CD4-positive, CD25-positive, alpha-beta regulatory T cell (primary cell): ENCODE data around the gene DNAI1. TPM values are rescaled to one million over a fixed set of nuclear protein-coding genes. Genes with fewer than 3 reads are reported as not detected.

Source experiments
- ATAC-seq, 2 donors: fragments of 150-1000 bp; cut with Tn5 transposase; one replicate each; pipeline ENCODE4 v1.10.0; 2021; ENCODE audit warnings: low read depth in 2 of 2, moderate number of reproducible peaks in 2 of 2, moderate library complexity in 1 of 2
- DNase-seq, 3 donors: peaks; one replicate each; pipeline versions ENCODE4 v3.0.0 to v3.0.0-alpha.2; 2012 to 2022; ENCODE audit warnings: mixed read lengths in 1 of 3
- H3K27ac ChIP-seq: one replicate; pipeline ENCODE4 v1.7.0; 2013; ENCODE audit warnings: mild to moderate bottlenecking, low read length; ENCODE audit not compliant: insufficient read depth, poor library complexity, severe bottlenecking
- H3K27me3 ChIP-seq: one replicate; pipeline ENCODE4 v1.7.0; 2013; ENCODE audit warnings: low read length; ENCODE audit not compliant: control insufficient read depth, insufficient read depth
- H3K36me3 ChIP-seq: one replicate; pipeline ENCODE4 v1.7.0; 2013; ENCODE audit warnings: mild to moderate bottlenecking, low read length, moderate library complexity; ENCODE audit not compliant: control insufficient read depth, insufficient read depth
- H3K4me1 ChIP-seq: 2 replicates; pipeline ENCODE4 v1.7.0; 2013; ENCODE audit warnings: mild to moderate bottlenecking, low read length; ENCODE audit not compliant: insufficient read depth, control insufficient read depth, poor library complexity, severe bottlenecking
- H3K4me3 ChIP-seq: one replicate; pipeline ENCODE4 v1.7.0; 2013; ENCODE audit warnings: low read depth, mild to moderate bottlenecking, low read length, moderate library complexity
- H3K9me3 ChIP-seq, 2 experiments: 1 replicate in 1 of 2; 2 replicates in 1 of 2; pipeline ENCODE4 v1.7.0; 2013; ENCODE audit warnings: low read length in 2 of 2, mild to moderate bottlenecking in 1 of 2, moderate library complexity in 1 of 2; ENCODE audit not compliant: control insufficient read depth in 2 of 2
- H3K27ac Mint-ChIP-seq, 3 donors: one replicate each; pipeline ENCODE4 v1.8.0; 2020 to 2022; ENCODE audit warnings: mild to moderate bottlenecking in 3 of 3, mixed read lengths in 3 of 3, moderate library complexity in 2 of 3
- H3K27me3 Mint-ChIP-seq: one replicate; pipeline ENCODE4 v1.8.0; 2022; ENCODE audit warnings: mild to moderate bottlenecking, mixed read lengths
- H3K36me3 Mint-ChIP-seq: one replicate; pipeline ENCODE4 v1.8.0; 2020; ENCODE audit warnings: mixed read lengths
- H3K4me1 Mint-ChIP-seq, 4 donors: one replicate each; pipeline ENCODE4 v1.8.0; 2020 to 2022; ENCODE audit warnings: mixed read lengths in 4 of 4, mild to moderate bottlenecking in 1 of 4
- H3K4me3 Mint-ChIP-seq, 4 donors: one replicate each; pipeline ENCODE4 v1.8.0; 2020 to 2022; ENCODE audit warnings: mild to moderate bottlenecking in 4 of 4, mixed read lengths in 4 of 4, moderate library complexity in 3 of 4
- H3K9me3 Mint-ChIP-seq, 7 donors: one replicate each; pipeline ENCODE4 v1.8.0; 2020 to 2022; ENCODE audit warnings: mixed read lengths in 7 of 7, mild to moderate bottlenecking in 3 of 7, moderate library complexity in 2 of 7
- polyA plus RNA-seq, 4 donors: library from polyadenylated mRNA; unstranded; fragments of 300-500 nt; fragmentation: Illumina TruSeq; gene quantifications; one replicate each; pipeline ENCODE4 v1.2.3, GENCODE V29; 2021
- total RNA-seq: library from RNA; stranded (reverse); gene quantifications from one replicate; pipeline ENCODE4 v1.2.3, GENCODE V29; 2022

The DNAI1 gene
- total and polyA plus RNA-seq, 5 donors from 2014 or later, result not detected

GRCh38 chr9:34540827-34541226 lies 82.2 kb downstream of the DNAI1 start:
- no peak for ATAC-seq
- Histone ChIP-seq H3K9me3 (no peaks in the 10 kb centered on the region), H3K4me1 (no peaks in the 10 kb centered on the region), H3K27ac (no peak overlapping the region), H3K27me3 (no peaks in the 10 kb centered on the region), H3K36me3 (no peaks in the 10 kb centered on the region), H3K4me3 (no peak overlapping the region)
- no peak overlapping the region for H3K27ac Mint-ChIP-seq
- no peak overlapping the region for H3K4me3 Mint-ChIP-seq
- H3K9me3 Mint-ChIP-seq, result no peaks in the 10 kb centered on the region
- DNase-seq, result no peak
- H3K27me3 Mint-ChIP-seq, result peaks cover 15% of the 10 kb centered on the region
- no peaks in the 10 kb centered on the region for H3K36me3 Mint-ChIP-seq
- no peaks in the 10 kb centered on the region for H3K4me1 Mint-ChIP-seq

- DNase-seq, result no peak
- H3K9me3 Mint-ChIP-seq, result no peaks in the 10 kb centered on the region
These were observed 82.9 kb downstream of the DNAI1 start for GRCh38 chr9:34541540-34541939.

GRCh38 chr9:34544035-34544434 lies 85.4 kb downstream of the DNAI1 start:
- Histone ChIP-seq H3K4me1 (no peaks in the 10 kb centered on the region), H3K27ac (no peak overlapping the region), H3K27me3 (no peaks in the 10 kb centered on the region), H3K9me3 (no peaks in the 10 kb centered on the region), H3K4me3 (no peak overlapping the region), H3K36me3 (no peaks in the 10 kb centered on the region)
- ATAC-seq (no peak), DNase-seq (no peak)
- Mint-ChIP-seq H3K4me3 (no peak overlapping the region), H3K4me1 (peaks cover 0 to 2% (median 0%) of the 10 kb centered on the region in 4 donors), H3K27me3 (peaks cover 22% of the 10 kb centered on the region), H3K27ac (no peak overlapping the region), H3K36me3 (no peaks in the 10 kb centered on the region), H3K9me3 (no peaks in the 10 kb centered on the region)

More at GRCh38 chr9:34541540-34541939, 82.9 kb downstream of the DNAI1 start:
- ATAC-seq, result no peak
- no peaks in the 10 kb centered on the region for H3K4me1 Mint-ChIP-seq
- H3K4me3 Mint-ChIP-seq, result no peak overlapping the region
- H3K27me3 Mint-ChIP-seq, result peaks cover 12% of the 10 kb centered on the region
- H3K27ac Mint-ChIP-seq, result no peak overlapping the region
- Histone ChIP-seq H3K9me3 (no peaks in the 10 kb centered on the region), H3K27me3 (no peaks in the 10 kb centered on the region), H3K27ac (no peak overlapping the region), H3K4me1 (no peaks in the 10 kb centered on the region), H3K4me3 (no peak overlapping the region), H3K36me3 (no peaks in the 10 kb centered on the region)
- no peaks in the 10 kb centered on the region for H3K36me3 Mint-ChIP-seq

- H3K4me1 ChIP-seq, result no peaks in the 10 kb centered on the region
- H3K4me1 Mint-ChIP-seq, result peaks cover 0 to 2% (median 0%) of the 10 kb centered on the region in 4 donors
- no peaks in the 10 kb centered on the region for H3K9me3 Mint-ChIP-seq
- ATAC-seq (no peak), DNase-seq (no peak)
- no peaks in the 10 kb centered on the region for H3K36me3 Mint-ChIP-seq
- no peaks in the 10 kb centered on the region for H3K27me3 ChIP-seq
- H3K27me3 Mint-ChIP-seq, result peaks cover 15% of the 10 kb centered on the region
- H3K9me3 ChIP-seq, result no peaks in the 10 kb centered on the region
- H3K4me3 ChIP-seq, result no peak overlapping the region
- no peaks in the 10 kb centered on the region for H3K36me3 ChIP-seq
- no peak overlapping the region for H3K27ac ChIP-seq
- no peak overlapping the region for H3K4me3 Mint-ChIP-seq
- H3K27ac Mint-ChIP-seq, result no peak overlapping the region
These were observed 86.9 kb downstream of the DNAI1 start for GRCh38 chr9:34545497-34545896.

- Histone ChIP-seq H3K27me3 (no peaks in the 10 kb centered on the region), H3K4me1 (no peaks in the 10 kb centered on the region), H3K36me3 (no peaks in the 10 kb centered on the region), H3K27ac (no peak overlapping the region), H3K9me3 (no peaks in the 10 kb centered on the region), H3K4me3 (no peak overlapping the region)
- H3K27ac Mint-ChIP-seq, result no peak overlapping the region
- no peak for DNase-seq
- peaks cover 18% of the 10 kb centered on the region for H3K27me3 Mint-ChIP-seq
- H3K9me3 Mint-ChIP-seq, result no peaks in the 10 kb centered on the region
- no peak overlapping the region for H3K4me3 Mint-ChIP-seq
- ATAC-seq, result no peak
- peaks cover 0 to 2% (median 0%) of the 10 kb centered on the region in 4 donors for H3K4me1 Mint-ChIP-seq
- no peaks in the 10 kb centered on the region for H3K36me3 Mint-ChIP-seq
These were observed 87.7 kb downstream of the DNAI1 start for GRCh38 chr9:34546102-34546833.

GRCh38 chr9:34546834-34547827 lies 88.5 kb downstream of the DNAI1 start:
- Histone ChIP-seq H3K4me1 (no peaks in the 10 kb centered on the region), H3K36me3 (no peaks in the 10 kb centered on the region), H3K27ac (no peak overlapping the region), H3K27me3 (no peaks in the 10 kb centered on the region), H3K4me3 (no peak overlapping the region), H3K9me3 (no peaks in the 10 kb centered on the region)
- DNase-seq (peak; percentile 22 to 61 (median 27)), ATAC-seq (peak in 1 of 2 donors; percentile 32)
- no peak overlapping the region for H3K27ac Mint-ChIP-seq
- peaks cover 0 to 2% (median 0%) of the 10 kb centered on the region in 4 donors for H3K4me1 Mint-ChIP-seq
- no peak overlapping the region for H3K4me3 Mint-ChIP-seq
- peaks cover 22% of the 10 kb centered on the region for H3K27me3 Mint-ChIP-seq
- H3K9me3 Mint-ChIP-seq, result no peaks in the 10 kb centered on the region
- no peaks in the 10 kb centered on the region for H3K36me3 Mint-ChIP-seq

- H3K27ac Mint-ChIP-seq, result peak overlapping the region in 1 of 3 donors; percentile 75
- ATAC-seq, result no peak
- DNase-seq, result peak in 2 of 3 donors; percentile 13
These were observed 89.5 kb downstream of the DNAI1 start for GRCh38 chr9:34547960-34548611.

More at GRCh38 chr9:34547960-34548611, 89.5 kb downstream of the DNAI1 start:
- H3K36me3 ChIP-seq, result no peaks in the 10 kb centered on the region
- H3K4me3 ChIP-seq, result no peak overlapping the region
- no peaks in the 10 kb centered on the region for H3K27me3 ChIP-seq
- Mint-ChIP-seq H3K9me3 (no peaks in the 10 kb centered on the region), H3K27me3 (peaks cover 22% of the 10 kb centered on the region), H3K4me1 (peaks cover 0 to 2% (median 0%) of the 10 kb centered on the region in 4 donors), H3K4me3 (no peak overlapping the region), H3K36me3 (no peaks in the 10 kb centered on the region)
- no peak overlapping the region for H3K27ac ChIP-seq
- no peaks in the 10 kb centered on the region for H3K4me1 ChIP-seq
- no peaks in the 10 kb centered on the region for H3K9me3 ChIP-seq
